Mammary epithelial cell (primary cell): ENCODE results near the gene CASKIN1.

Experiments used
- CTCF ChIP-seq, 2 donors: IDR thresholded peaks in 1 of 2; conservative IDR thresholded peaks in 1 of 2; 2 replicates each; pipeline ENCODE4 v1.5.1; 2011 to 2012; ENCODE audit warnings: inconsistent platforms in 2 of 2, low read length in 2 of 2, mild to moderate bottlenecking in 2 of 2, control low read depth in 1 of 2, low read depth in 1 of 2; ENCODE audit not compliant: insufficient read depth in 1 of 2; ENCODE audit errors: extremely low read depth in 1 of 2
- EZH2 ChIP-seq: IDR thresholded peaks from 2 replicates; pipeline ENCODE4 v1.6.1; 2012; ENCODE audit warnings: low read length, inconsistent platforms, borderline replicate concordance

GRCh38 chr16:2173916-2174315, 22.5 kb downstream of the CASKIN1 start:
- TF ChIP-seq CTCF (conservative IDR thresholded peaks at IDR 0.05 in 1 of 2, IDR thresholded peaks at IDR 0.05 in 1 of 2; ENCODE audit: extremely low read depth in 1 of 2, insufficient read depth in 1 of 2, low read depth in 1 of 2, low read length in 2 of 2), result no peak
- TF ChIP-seq EZH2, result no peak
